ENCODE results near the gene ASB2. TPM values are rescaled to one million over a fixed set of nuclear protein-coding genes. Genes with fewer than 3 reads are reported as not detected.

Gene ASB2
- total RNA-seq, 1 experiment from 2014 or later, result 1.8 TPM

DNA sequence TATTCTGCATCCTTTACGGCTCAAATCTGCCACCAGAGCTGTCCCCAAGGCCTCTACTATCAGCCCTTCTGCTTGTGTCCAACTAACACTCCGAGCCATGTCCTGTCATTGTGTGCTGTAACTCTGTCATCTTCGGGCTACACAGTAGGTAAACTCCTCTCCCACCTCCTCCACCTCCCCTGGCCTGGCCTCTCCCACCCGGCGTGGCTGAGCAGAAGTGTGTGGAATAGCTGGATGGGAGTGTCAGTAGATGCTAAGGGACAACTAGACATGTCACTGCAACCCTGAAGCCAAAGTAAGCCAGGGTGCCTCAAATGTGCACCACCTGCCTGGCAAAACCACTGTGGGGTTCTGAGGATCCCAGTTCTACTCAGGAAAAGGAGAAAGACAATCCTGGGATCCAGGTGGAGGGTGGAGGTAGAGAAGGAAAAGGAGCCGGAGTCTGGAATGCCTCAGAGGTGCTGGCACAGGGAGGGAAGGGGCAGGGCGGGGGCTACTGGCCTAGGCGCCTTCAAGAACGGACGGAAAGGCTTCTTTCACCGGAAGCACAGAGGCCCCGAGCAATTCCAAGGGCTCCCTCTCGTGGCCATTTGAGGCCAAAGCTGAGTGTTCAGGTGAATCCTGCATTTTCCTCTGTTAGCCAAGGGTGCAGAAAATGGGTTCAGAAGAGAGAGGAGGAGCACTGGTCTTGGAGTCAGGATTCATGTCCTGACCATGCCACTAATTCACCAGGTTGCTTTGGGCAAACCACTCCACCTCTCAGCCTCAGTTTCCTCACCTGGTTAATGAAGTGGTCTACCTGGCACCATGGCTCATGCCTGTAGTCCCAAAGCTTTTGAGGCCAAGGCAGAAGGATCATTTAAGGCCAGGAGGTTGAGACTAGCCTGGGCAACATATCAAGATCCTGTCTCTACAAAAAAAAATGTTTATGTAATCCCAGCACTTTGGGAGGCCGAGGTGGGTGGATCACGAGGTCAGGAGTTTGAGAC lies 69.7 kb downstream of the ASB2 start:
- DNase-seq (ENCODE audit: low read depth), result peak; percentile 80

DNA sequence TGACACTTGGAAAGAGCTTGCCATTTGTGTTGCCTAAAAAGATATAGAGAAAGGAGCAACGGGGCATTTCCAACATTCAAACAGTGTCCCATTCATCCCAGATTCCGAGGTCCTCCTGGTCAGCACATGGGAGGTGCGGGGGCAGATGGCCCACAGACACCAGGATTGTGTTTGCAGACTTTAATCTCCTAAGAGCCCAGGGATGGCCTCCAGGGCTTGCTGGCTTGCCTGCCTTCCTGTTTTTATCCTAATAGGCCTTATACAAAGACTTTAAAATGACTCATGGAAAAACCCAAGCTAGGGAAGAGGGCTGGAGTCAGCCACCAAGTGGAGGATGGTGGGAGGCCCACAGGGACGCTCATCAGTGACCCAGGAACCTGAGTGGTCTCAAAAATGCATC lies 70.7 kb downstream of the ASB2 start:
- peak; percentile 37 for DNase-seq (ENCODE audit: low read depth)

DNA sequence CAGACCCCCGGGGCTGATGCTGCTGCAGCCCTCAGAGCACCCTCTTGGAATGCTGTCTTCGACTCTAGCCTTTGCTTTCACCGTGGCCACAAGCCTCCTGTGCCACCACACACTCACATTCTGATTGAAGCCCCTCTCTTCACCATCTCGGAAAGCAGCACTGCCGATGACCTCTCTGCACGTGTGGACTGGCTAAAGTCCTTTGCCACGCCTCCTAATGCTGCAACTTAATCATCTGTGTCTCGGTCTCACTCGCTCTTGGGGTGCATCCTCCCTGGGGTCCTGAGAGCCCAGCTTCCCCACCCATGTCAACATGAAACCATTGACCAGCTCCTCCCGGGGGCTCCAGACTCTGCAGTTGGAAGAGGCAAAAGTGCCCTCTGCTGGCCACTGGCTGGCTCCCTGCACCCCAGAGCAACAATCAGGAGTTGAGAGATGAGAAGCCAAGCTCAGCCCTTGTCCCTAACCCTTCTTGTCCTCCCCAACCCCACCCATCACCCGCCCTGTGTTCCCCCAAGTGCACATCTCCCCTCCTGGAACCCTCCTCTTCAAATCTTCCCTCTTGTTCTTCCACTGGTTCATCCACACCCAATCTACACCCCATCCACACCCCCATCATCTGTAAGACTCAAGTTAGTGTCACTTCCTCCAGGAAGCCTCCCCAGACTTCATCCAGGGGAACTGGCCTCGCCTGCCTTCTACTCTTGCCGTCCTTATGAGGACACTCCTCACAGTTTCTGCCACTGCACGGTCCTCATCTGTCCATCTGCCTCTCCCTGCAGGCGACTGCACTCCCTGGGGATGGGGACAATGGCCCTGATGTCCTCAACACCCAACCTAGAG lies 72.8 kb downstream of the ASB2 start:
- peak; percentile 41 for DNase-seq (ENCODE audit: low read depth)

DNA sequence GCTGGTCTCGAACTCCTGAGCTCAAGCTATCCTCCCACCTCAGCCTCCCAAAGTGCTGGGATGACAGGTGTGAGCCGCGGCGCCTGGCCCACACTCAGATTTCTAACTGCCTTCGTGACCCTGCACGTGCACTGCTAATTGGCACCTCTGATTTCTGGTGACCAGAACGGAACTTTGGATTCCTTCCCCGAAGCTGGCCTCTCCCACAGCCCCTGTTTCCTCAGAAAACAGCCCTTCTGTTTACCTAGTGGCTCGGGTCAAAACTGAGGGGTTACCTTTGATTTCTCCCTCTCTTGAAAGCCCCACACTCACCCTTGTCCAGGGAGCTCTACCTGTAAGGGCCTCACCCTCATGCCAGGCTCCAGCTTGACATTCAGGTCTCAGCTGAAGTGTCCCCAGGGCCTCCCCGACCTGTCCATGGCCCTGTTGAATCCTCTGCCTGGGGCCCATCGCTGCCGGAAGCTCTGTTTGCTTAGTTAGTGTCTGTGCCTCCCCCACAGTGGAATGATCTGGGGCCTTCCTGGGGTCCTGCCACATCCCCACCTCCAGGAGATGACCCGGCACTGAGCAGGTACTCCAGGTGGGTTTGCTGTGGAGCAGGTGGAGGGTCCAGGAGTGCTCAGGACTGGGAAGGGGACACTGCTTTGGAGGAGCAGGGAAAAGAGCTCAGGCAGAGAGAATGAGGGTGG lies 73.6 kb downstream of the ASB2 start:
- no peak for DNase-seq (ENCODE audit: low read depth)

DNA sequence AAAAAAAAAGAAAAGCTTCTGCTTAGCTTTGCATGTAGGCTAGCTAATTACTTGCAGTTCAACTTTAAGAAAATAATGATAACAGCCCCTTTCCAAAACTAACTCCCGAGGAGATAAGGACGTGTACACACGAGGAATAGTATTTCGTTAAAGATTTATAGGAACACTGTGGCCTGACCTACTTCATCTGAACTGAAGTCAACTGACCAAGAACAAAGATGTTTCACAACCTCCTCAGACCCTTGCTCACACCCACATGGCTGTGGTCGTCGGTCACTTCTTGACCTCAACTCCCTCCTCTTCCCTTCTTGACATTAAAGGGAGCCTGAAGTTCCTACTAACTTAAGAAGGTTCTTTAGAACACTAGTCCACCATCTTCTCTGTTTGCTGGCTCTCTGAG lies 74.6 kb downstream of the ASB2 start:
- no peak for DNase-seq (ENCODE audit: low read depth)

GRCh38 chr14:93898731-93899130 lies 77.6 kb downstream of the ASB2 start:
- DNase-seq (ENCODE audit: low read depth), result no peak

DNA sequence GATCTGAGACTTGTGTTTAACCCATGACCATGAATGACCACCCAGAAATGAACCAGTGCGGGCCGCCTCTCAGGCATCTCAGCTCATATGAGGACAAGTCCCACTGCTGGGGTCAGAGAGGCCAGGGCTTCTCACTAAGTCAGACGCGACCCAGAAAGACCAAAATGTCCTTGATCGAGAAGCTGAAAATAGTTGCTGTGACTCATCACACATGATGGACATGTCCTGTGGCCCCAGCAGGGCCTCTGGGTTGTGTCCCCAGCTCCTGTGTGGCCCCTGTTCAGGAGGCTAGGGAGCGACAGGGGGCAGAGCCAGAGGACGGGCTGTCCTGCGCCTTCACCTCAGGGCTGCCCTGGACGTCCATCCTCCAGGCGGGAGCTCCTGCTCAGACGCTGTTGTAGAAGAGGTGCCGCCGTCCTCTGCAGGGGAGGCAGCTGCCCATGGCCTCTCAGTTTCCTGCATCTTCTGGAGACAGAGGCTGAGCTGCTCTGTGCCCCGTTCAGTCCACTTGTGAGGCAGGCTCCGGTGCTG lies 78.2 kb downstream of the ASB2 start:
- DNase-seq (ENCODE audit: low read depth), result no peak

DNA sequence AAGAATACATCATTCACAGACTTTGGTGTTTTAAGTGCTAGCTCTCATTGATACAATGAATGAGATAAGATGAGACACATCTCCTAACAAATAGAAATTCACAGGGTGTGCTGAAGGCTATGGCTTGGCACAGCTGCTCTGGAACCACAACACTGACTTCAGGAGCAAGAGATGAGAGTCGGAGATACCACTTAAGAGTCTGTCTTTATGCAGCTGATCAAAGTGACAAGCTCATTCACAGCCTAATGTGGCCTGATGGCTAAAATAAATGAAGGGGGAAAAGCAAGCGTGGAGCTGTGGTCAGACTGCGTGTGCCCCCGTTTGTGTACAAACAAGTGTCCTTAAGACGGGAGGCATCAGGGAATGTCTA lies 78.9 kb downstream of the ASB2 start:
- DNase-seq (ENCODE audit: low read depth), result no peak

GRCh38 chr14:93895023-93895604 lies 81.3 kb downstream of the ASB2 start:
- DNase-seq (ENCODE audit: low read depth), result no peak

GRCh38 chr14:93893661-93894261 lies 82.6 kb downstream of the ASB2 start:
- DNase-seq (ENCODE audit: low read depth), result no peak

- peak; percentile 68 for DNase-seq (ENCODE audit: low read depth)
These were observed 83.3 kb downstream of the ASB2 start for GRCh38 chr14:93892923-93893558.

GRCh38 chr14:93892505-93892839 lies 83.9 kb downstream of the ASB2 start:
- DNase-seq (ENCODE audit: low read depth), result no peak

- DNase-seq (ENCODE audit: low read depth), result peak; percentile 23
These were observed 84.4 kb downstream of the ASB2 start for GRCh38 chr14:93891756-93892504.

GRCh38 chr14:93889739-93890483 lies 86.5 kb downstream of the ASB2 start:
- DNase-seq (ENCODE audit: low read depth), result no peak

DNA sequence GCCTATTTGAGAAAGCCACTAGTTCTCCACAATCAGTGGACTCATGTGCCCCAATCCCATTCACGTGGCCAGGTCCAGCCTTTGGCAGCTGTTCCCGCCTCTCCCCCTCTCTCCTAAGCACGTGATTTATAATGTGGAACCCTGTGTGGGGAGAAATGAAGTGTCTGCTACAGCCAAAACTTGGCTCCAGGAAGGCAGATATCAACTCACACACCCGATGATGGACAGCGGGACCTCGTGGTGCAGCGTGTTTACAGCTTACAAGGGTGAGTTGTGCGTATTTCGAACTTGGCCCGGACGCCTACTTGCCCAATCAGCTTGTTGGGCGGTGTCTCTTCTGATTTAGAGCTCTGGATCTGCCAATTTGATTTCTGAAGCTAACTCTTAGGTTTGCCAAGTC lies 87.4 kb downstream of the ASB2 start:
- DNase-seq (ENCODE audit: low read depth), result no peak

GRCh38 chr14:93884950-93885349 lies 91.4 kb downstream of the ASB2 start:
- DNase-seq (ENCODE audit: low read depth), result no peak
